K562 (cell line): ENCODE results near the gene XAB2. TPM values are rescaled to one million over a fixed set of nuclear protein-coding genes. Genes with fewer than 3 reads are reported as not detected.

ENCODE experiments used
- ATF6 ChIP-seq: sonication (generic); formaldehyde crosslinking; IDR thresholded peaks from 2 replicates; pipeline ENCODE4 v1.4.0; 2020; ENCODE audit warnings: mild to moderate bottlenecking, missing genetic modification reagents
- ILK ChIP-seq: fragments of 450-650 bp; IDR thresholded peaks from 2 replicates; pipeline ENCODE4 v1.6.1; 2016; ENCODE audit warnings: missing genetic modification characterization, low read depth, mild to moderate bottlenecking, missing compliant biosample characterization, moderate library complexity, borderline replicate concordance
- PKNOX1 ChIP-seq: fragments of 450-650 bp; IDR thresholded peaks from 2 replicates; pipeline ENCODE4 v1.6.1; 2016
- SNIP1 ChIP-seq: fragments of 450-650 bp; IDR thresholded peaks from 2 replicates; pipeline ENCODE4 v1.7.1; 2017; ENCODE audit warnings: low read depth, mild to moderate bottlenecking
- SP2 ChIP-seq: IDR thresholded peaks from 2 replicates; pipeline ENCODE4 v1.6.1; 2011; ENCODE audit warnings: mild to moderate bottlenecking, low read depth, low read length, moderate library complexity; ENCODE audit not compliant: poor library complexity, severe bottlenecking; ENCODE audit errors: extremely low read depth
- TEAD1 ChIP-seq, 2 experiments: fragments of 450-650 bp in 1 of 2; sonication (generic) in 1 of 2; formaldehyde crosslinking; IDR thresholded peaks; 2 replicates each; pipeline versions ENCODE4 v1.4.0 to v1.8.0; 2020 to 2022; ENCODE audit warnings: mild to moderate bottlenecking in 2 of 2, missing genetic modification reagents in 1 of 2
- ZC3H8 ChIP-seq: fragments of 450-650 bp; IDR thresholded peaks from 2 replicates; pipeline ENCODE4 v1.6.1; 2017
- ZNF280A ChIP-seq: fragments of 450-650 bp; IDR thresholded peaks from 2 replicates; pipeline ENCODE4 v1.6.1; 2018; ENCODE audit warnings: mild to moderate bottlenecking, low read depth; ENCODE audit not compliant: partially characterized antibody
- polyA plus RNA-seq, 8 experiments: library from polyadenylated mRNA; depleted of rRNA in 4 of 8; stranded (reverse) in 5 of 8; unstranded in 3 of 8; fragments of >200 nt; fragmentation: Nextera tagmentation in 2 of 8; fragmentation: Illumina TruSeq in 1 of 8; extraction: Ambion mirVana in 2 of 8; extraction: Trizol in 1 of 8; gene quantifications; 2 replicates each; pipeline versions ENCODE4 v1.2.1 to v1.2.3, GENCODE V29; 2011 to 2014; ENCODE audit warnings: inconsistent platforms in 1 of 8, missing spikeins in 1 of 8
- total RNA-seq, 7 experiments: library from RNA; depleted of rRNA in 6 of 7; stranded (reverse); fragments of >200 nt in 6 of 7; fragmentation: Illumina TruSeq in 2 of 7; extraction: Trizol in 2 of 7; gene quantifications; 2 replicates each; pipeline versions ENCODE4 v1.2.1 to v1.2.3, GENCODE V29; 2011 to 2021; ENCODE audit warnings: low replicate concordance in 1 of 7
- TF ChIP-seq, protein P1 (sequence below): IDR thresholded peaks from 2 replicates; pipeline ENCODE4 v1.6.1; 2016; ENCODE audit warnings: missing genetic modification characterization, missing compliant biosample characterization

XAB2 gene
- total and polyA plus RNA-seq, 9 of the 15 experiments (the other 6 are each of a cell fraction or from before 2014, with no cell fraction given), result 0.21 to 58.3 (median 20.0) TPM

GRCh38 chr19:7674010-7675005 is 45.0 kb upstream of the XAB2 start (continued):
- TF ChIP-seq SP2 (peak; percentile 44), PKNOX1 (peak; percentile 99), ATF6 (no peak), ILK (tag) (no peak), ZC3H8 (no peak), ZNF280A (peak; percentile 54), SNIP1 (no peak), TEAD1 (CRISPR knock-in tag; IDR thresholded peaks at IDR 0.05) (no peak)
- TF ChIP-seq, protein P1, sequence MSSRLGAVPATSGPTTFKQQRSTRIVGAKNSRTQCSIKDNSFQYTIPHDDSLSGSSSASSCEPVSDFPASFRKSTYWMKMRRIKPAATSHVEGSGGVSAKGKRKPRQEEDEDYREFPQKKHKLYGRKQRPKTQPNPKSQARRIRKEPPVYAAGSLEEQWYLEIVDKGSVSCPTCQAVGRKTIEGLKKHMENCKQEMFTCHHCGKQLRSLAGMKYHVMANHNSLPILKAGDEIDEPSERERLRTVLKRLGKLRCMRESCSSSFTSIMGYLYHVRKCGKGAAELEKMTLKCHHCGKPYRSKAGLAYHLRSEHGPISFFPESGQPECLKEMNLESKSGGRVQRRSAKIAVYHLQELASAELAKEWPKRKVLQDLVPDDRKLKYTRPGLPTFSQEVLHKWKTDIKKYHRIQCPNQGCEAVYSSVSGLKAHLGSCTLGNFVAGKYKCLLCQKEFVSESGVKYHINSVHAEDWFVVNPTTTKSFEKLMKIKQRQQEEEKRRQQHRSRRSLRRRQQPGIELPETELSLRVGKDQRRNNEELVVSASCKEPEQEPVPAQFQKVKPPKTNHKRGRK (tag), result peak; percentile 87
